ENCODE data around the gene NELL1. TPM values are rescaled to one million over a fixed set of nuclear protein-coding genes. Genes with fewer than 3 reads are reported as not detected.

The NELL1 gene
- total and polyA plus RNA-seq, 2 donors (not counting 3 experiments of a cell fraction or from before 2014, with no cell fraction given) = not detected

DNA sequence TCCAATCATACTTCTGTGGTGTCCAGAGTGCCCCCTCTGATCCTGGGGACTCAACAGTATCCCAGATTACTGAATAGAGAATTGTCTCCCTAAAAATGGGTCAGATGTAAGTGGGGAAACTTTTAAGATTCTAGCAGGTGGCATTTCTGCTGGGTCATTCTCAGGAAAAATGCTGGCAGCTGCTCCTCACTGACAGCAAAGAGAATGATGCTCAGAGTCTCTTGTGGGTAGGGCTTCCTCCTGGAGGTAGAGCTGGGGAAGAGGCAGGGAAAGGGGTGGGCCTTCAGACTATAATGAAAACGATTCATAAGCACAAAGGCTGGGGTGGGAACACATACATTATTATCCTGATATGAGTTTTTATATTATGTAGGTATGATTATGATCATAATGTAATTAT lies 647.2 kb downstream of the NELL1 start:
- peaks cover 2% of the 10 kb centered on the region for H3K9me3 ChIP-seq (replicated peaks; ENCODE audit: control insufficient read depth, insufficient read depth, low read length)
- ChIA-PET POLR2A (no interaction called here), CTCF (no interaction called here)
- H3K9me1 ChIP-seq (replicated peaks; ENCODE audit: control insufficient read depth, extremely low read depth, insufficient read depth, low read length) = no peaks in the 10 kb centered on the region
- H3K27me3 ChIP-seq (ENCODE audit: control insufficient read depth in 2 of 2, insufficient read depth in 2 of 2, low read length in 2 of 2) = no peaks in the 10 kb centered on the region
- no peak for TF ChIP-seq EZH2 (IDR thresholded peaks at IDR 0.05; ENCODE audit: borderline replicate concordance, low read depth, low read length, severe bottlenecking)
- TF ChIP-seq POLR2AphosphoS5 (IDR thresholded peaks at IDR 0.05; ENCODE audit: insufficient read depth, low read depth, low read length) = no peak
- TF ChIP-seq POLR2A (IDR thresholded peaks at IDR 0.05; ENCODE audit: low read depth, low read length) = no peak
- TF ChIP-seq JUN (IDR thresholded peaks at IDR 0.05; ENCODE audit: borderline replicate concordance, insufficient read depth, insufficient read length, low read depth) = no peak
- TF ChIP-seq, protein P1, sequence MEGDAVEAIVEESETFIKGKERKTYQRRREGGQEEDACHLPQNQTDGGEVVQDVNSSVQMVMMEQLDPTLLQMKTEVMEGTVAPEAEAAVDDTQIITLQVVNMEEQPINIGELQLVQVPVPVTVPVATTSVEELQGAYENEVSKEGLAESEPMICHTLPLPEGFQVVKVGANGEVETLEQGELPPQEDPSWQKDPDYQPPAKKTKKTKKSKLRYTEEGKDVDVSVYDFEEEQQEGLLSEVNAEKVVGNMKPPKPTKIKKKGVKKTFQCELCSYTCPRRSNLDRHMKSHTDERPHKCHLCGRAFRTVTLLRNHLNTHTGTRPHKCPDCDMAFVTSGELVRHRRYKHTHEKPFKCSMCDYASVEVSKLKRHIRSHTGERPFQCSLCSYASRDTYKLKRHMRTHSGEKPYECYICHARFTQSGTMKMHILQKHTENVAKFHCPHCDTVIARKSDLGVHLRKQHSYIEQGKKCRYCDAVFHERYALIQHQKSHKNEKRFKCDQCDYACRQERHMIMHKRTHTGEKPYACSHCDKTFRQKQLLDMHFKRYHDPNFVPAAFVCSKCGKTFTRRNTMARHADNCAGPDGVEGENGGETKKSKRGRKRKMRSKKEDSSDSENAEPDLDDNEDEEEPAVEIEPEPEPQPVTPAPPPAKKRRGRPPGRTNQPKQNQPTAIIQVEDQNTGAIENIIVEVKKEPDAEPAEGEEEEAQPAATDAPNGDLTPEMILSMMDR (IDR thresholded peaks at IDR 0.05; ENCODE audit: extremely low read depth in 1 of 2, insufficient read depth in 1 of 2, low read depth in 1 of 2, low read length in 2 of 2) = no peak
- TF ChIP-seq FOS (IDR thresholded peaks at IDR 0.05; ENCODE audit: borderline replicate concordance, insufficient read depth, low read length) = no peak
- TF ChIP-seq, protein P2, sequence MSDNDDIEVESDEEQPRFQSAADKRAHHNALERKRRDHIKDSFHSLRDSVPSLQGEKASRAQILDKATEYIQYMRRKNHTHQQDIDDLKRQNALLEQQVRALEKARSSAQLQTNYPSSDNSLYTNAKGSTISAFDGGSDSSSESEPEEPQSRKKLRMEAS (IDR thresholded peaks at IDR 0.05; ENCODE audit: insufficient read depth, insufficient read length) = no peak
- no peak overlapping the region for H3K4me2 ChIP-seq (ENCODE audit: insufficient read depth, low read length)
- H3K9ac ChIP-seq (replicated peaks; ENCODE audit: extremely low read depth, insufficient read depth, low read length) = no peak overlapping the region
- no peaks in the 10 kb centered on the region for H4K20me1 ChIP-seq (replicated peaks; ENCODE audit: control insufficient read depth, extremely low read depth, insufficient read depth, low read length)
- dilution Hi-C loops (cut with MboI; ENCODE audit: extremely low pct_ligation_motif_present, low sequenced_read_pairs) = no loop called here
- no peak overlapping the region for H2AFZ ChIP-seq (ENCODE audit: low read depth, low read length)
- FAIRE-seq (no peak), DNase-seq (ENCODE audit: low read depth, low spot score) (no peak)
- intact Hi-C loops (cut with micrococcal nuclease) = no loop called here
- no peak overlapping the region for H3K4me3 ChIP-seq (replicated peaks in 1 of 3; ENCODE audit: insufficient read depth in 1 of 3, low read depth in 1 of 3, low read length in 3 of 3)
- no peaks in the 10 kb centered on the region for H3K36me3 ChIP-seq (ENCODE audit: control insufficient read depth in 2 of 2, extremely low read depth in 1 of 2, insufficient read depth in 2 of 2, low read length in 2 of 2)
- H3K27ac ChIP-seq (ENCODE audit: insufficient read depth, low read depth, low read length) = no peak overlapping the region
- no peaks in the 10 kb centered on the region for H3K79me2 ChIP-seq (ENCODE audit: control insufficient read depth, insufficient read depth, low read length)
- H3K4me1 ChIP-seq (ENCODE audit: control insufficient read depth, extremely low read depth, insufficient read depth, low read length) = no peaks in the 10 kb centered on the region
- no TSS peak for BruUV-seq (replicated peaks)

Measured in endothelial cell of umbilical vein (primary cell).